CD14-positive monocyte (primary cell): ENCODE results near the gene FRAS1. TPM values are rescaled to one million over a fixed set of nuclear protein-coding genes. Genes with fewer than 3 reads are reported as not detected.

ENCODE experiments used
- DNase-seq, 3 donors: peaks; one replicate each; pipeline ENCODE4 v3.0.0-alpha.2; 2011 to 2022
- H2AFZ ChIP-seq: 2 replicates; pipeline ENCODE4 v1.6.0; 2012; ENCODE audit warnings: mild to moderate bottlenecking, low read depth, low read length, inconsistent platforms; ENCODE audit not compliant: insufficient read depth, poor library complexity, severe bottlenecking
- H3K27ac ChIP-seq, 2 donors: 1 replicate in 1 of 2; 2 replicates in 1 of 2; pipeline ENCODE4 v1.5.1; 2012 to 2013; ENCODE audit warnings: low read length in 2 of 2, control low read depth in 1 of 2, inconsistent platforms in 1 of 2, low read depth in 1 of 2, mild to moderate bottlenecking in 1 of 2
- H3K27me3 ChIP-seq, 2 donors: one replicate each; pipeline versions ENCODE4 v1.6.0 to v1.6.1; 2011 to 2013; ENCODE audit warnings: low read length in 2 of 2; ENCODE audit not compliant: control insufficient read depth in 2 of 2, insufficient read depth in 2 of 2
- H3K36me3 ChIP-seq, 2 donors: replicated peaks in 1 of 2; 1 replicate in 1 of 2; 2 replicates in 1 of 2; pipeline versions ENCODE4 v1.5.1 to v1.6.1; 2012 to 2013; ENCODE audit warnings: low read length in 2 of 2, control low read depth in 1 of 2, inconsistent platforms in 1 of 2, mild to moderate bottlenecking in 1 of 2; ENCODE audit not compliant: insufficient read depth in 2 of 2, control insufficient read depth in 1 of 2
- H3K4me1 ChIP-seq, 2 donors: 1 replicate in 1 of 2; 2 replicates in 1 of 2; pipeline versions ENCODE4 v1.5.1 to v1.6.1; 2012 to 2013; ENCODE audit warnings: low read length in 2 of 2, control low read depth in 1 of 2, inconsistent platforms in 1 of 2, mild to moderate bottlenecking in 1 of 2, moderate library complexity in 1 of 2; ENCODE audit not compliant: insufficient read depth in 2 of 2, control insufficient read depth in 1 of 2
- H3K4me2 ChIP-seq: replicated peaks from 2 replicates; pipeline ENCODE3; 2012; ENCODE audit warnings: low read length, moderate library complexity, mild to moderate bottlenecking; ENCODE audit not compliant: poor library complexity, severe bottlenecking; ENCODE audit errors: extremely low read depth
- H3K4me3 ChIP-seq, 3 experiments: fragments of 200-600 bp in 1 of 3; sonication (generic) in 1 of 3; replicated peaks in 1 of 3; 1 replicate in 2 of 3; 2 replicates in 1 of 3; pipeline ENCODE4 v1.5.1; 2011 to 2013; ENCODE audit warnings: low read length in 3 of 3, mild to moderate bottlenecking in 3 of 3, control low read depth in 2 of 3, low read depth in 2 of 3, inconsistent platforms in 1 of 3, moderate library complexity in 1 of 3
- H3K79me2 ChIP-seq: 2 replicates; pipeline ENCODE4 v1.6.0; 2012; ENCODE audit warnings: mild to moderate bottlenecking, control low read depth, inconsistent platforms, low read length, moderate library complexity; ENCODE audit not compliant: insufficient read depth
- H3K9ac ChIP-seq: 2 replicates; pipeline ENCODE4 v1.6.0; 2017; ENCODE audit warnings: low read length, mild to moderate bottlenecking; ENCODE audit not compliant: insufficient read depth, poor library complexity, severe bottlenecking
- H3K9me3 ChIP-seq, 2 donors: replicated peaks in 1 of 2; 1 replicate in 1 of 2; 2 replicates in 1 of 2; pipeline versions ENCODE4 v1.5.1 to v1.6.1; 2012 to 2013; ENCODE audit warnings: low read length in 2 of 2, control low read depth in 1 of 2; ENCODE audit not compliant: control insufficient read depth in 1 of 2, insufficient read depth in 1 of 2
- H4K20me1 ChIP-seq: 2 replicates; pipeline ENCODE4 v1.6.0; 2012; ENCODE audit warnings: mild to moderate bottlenecking, low read length, control low read depth, moderate library complexity; ENCODE audit not compliant: insufficient read depth
- H3K27ac Mint-ChIP-seq, 7 donors: one replicate each; pipeline ENCODE4 v1.8.0; 2020; ENCODE audit warnings: mild to moderate bottlenecking in 7 of 7, mixed read lengths in 7 of 7, moderate library complexity in 6 of 7, inconsistent platforms in 2 of 7
- H3K27me3 Mint-ChIP-seq, 3 donors: one replicate each; pipeline ENCODE4 v1.8.0; 2021 to 2022; ENCODE audit warnings: low read depth in 3 of 3, mild to moderate bottlenecking in 3 of 3, mixed read lengths in 3 of 3, moderate library complexity in 3 of 3, inconsistent platforms in 1 of 3
- H3K36me3 Mint-ChIP-seq, 2 donors: one replicate each; pipeline ENCODE4 v1.8.0; 2020; ENCODE audit warnings: mixed read lengths in 2 of 2, inconsistent platforms in 1 of 2, mild to moderate bottlenecking in 1 of 2
- H3K4me1 Mint-ChIP-seq: one replicate; pipeline ENCODE4 v1.8.0; 2020; ENCODE audit warnings: mild to moderate bottlenecking, mixed read lengths
- H3K4me3 Mint-ChIP-seq, 2 donors: one replicate each; pipeline ENCODE4 v1.8.0; 2020; ENCODE audit warnings: mild to moderate bottlenecking in 2 of 2, mixed read lengths in 2 of 2, moderate library complexity in 1 of 2
- H3K9me3 Mint-ChIP-seq, 7 donors: one replicate each; pipeline ENCODE4 v1.8.0; 2020 to 2022; ENCODE audit warnings: mixed read lengths in 7 of 7, mild to moderate bottlenecking in 6 of 7, moderate library complexity in 6 of 7, inconsistent platforms in 2 of 7
- CTCF ChIP-seq: fragments of 200-600 bp; IDR thresholded peaks from one replicate; pipeline ENCODE4 v1.8.0; 2022; ENCODE audit warnings: antibody characterized with exemption, mild to moderate bottlenecking
- WGBS: methylation state at CpG from one replicate; pipeline ENCODE4 v1.1.5; 2013; ENCODE audit warnings: missing lambda C conversion rate; ENCODE audit not compliant: insufficient coverage; 5-methylcytosine and 5-hydroxymethylcytosine counted together
- intact Hi-C, 2 donors: fragments of 100-400 bp; cut with micrococcal nuclease; formaldehyde crosslinking; loops; one replicate each; pipeline versions ENCODE4 v1.15.0 to v1.15.1; 2023
- polyA plus RNA-seq, 3 donors: library from polyadenylated mRNA; depleted of rRNA in 1 of 3; unstranded in 2 of 3; stranded (reverse) in 1 of 3; fragments of 300-500 nt in 2 of 3; fragments of >200 nt in 1 of 3; fragmentation: Illumina TruSeq in 2 of 3; gene quantifications; 1 replicate in 2 of 3; 2 replicates in 1 of 3; pipeline ENCODE4 v1.2.3, GENCODE V29; 2012 to 2021

FRAS1 gene
- polyA plus RNA-seq, 3 donors: not detected

GRCh38 chr4:78451407-78451806 is 394.3 kb downstream of the FRAS1 start:
- DNase-seq: no peak
- no peaks in the 10 kb centered on the region for H3K4me1 ChIP-seq
- Mint-ChIP-seq H3K36me3 (no peaks in the 10 kb centered on the region), H3K9me3 (peaks cover 0 to 3% (median 0%) of the 10 kb centered on the region in 7 donors), H3K27ac (no peak overlapping the region), H3K4me3 (no peak overlapping the region), H3K27me3 (peaks cover 0 to 1% (median 0%) of the 10 kb centered on the region in 3 donors), H3K4me1 (no peaks in the 10 kb centered on the region)
- H4K20me1 ChIP-seq: no peaks in the 10 kb centered on the region
- no peak overlapping the region for H3K4me2 ChIP-seq
- H3K4me3 ChIP-seq: no peak overlapping the region
- TF ChIP-seq CTCF: no peak
- H3K36me3 ChIP-seq: no peaks in the 10 kb centered on the region
- H2AFZ ChIP-seq: no peak overlapping the region
- H3K9me3 ChIP-seq: no peaks in the 10 kb centered on the region
- H3K27ac ChIP-seq: no peak overlapping the region
- H3K27me3 ChIP-seq: no peaks in the 10 kb centered on the region
- H3K9ac ChIP-seq: no peak overlapping the region
- intact Hi-C loops: no loop called here
- no peaks in the 10 kb centered on the region for H3K79me2 ChIP-seq
- WGBS: no CpG with 5 or more reads among the region's 3 CpGs

- WGBS: 100% methylated on average over 3 of the region's 3 CpGs
Observed at GRCh38 chr4:78454016-78454415, 396.9 kb downstream of the FRAS1 start.

More at GRCh38 chr4:78454016-78454415, 396.9 kb downstream of the FRAS1 start:
- H3K4me1 ChIP-seq: no peaks in the 10 kb centered on the region
- no peak overlapping the region for H2AFZ ChIP-seq
- H3K4me2 ChIP-seq: no peak overlapping the region
- no peaks in the 10 kb centered on the region for H3K79me2 ChIP-seq
- intact Hi-C loops: no loop called here
- no peak overlapping the region for H3K4me3 ChIP-seq
- Mint-ChIP-seq H3K36me3 (no peaks in the 10 kb centered on the region), H3K4me1 (no peaks in the 10 kb centered on the region), H3K27ac (no peak overlapping the region), H3K9me3 (peaks cover 0 to 3% (median 0%) of the 10 kb centered on the region in 7 donors), H3K4me3 (no peak overlapping the region), H3K27me3 (peaks cover 0 to 1% (median 0%) of the 10 kb centered on the region in 3 donors)
- H3K36me3 ChIP-seq: no peaks in the 10 kb centered on the region
- H3K27me3 ChIP-seq: no peaks in the 10 kb centered on the region
- DNase-seq: no peak
- no peaks in the 10 kb centered on the region for H3K9me3 ChIP-seq
- no peak overlapping the region for H3K27ac ChIP-seq
- no peaks in the 10 kb centered on the region for H4K20me1 ChIP-seq
- no peak overlapping the region for H3K9ac ChIP-seq
- TF ChIP-seq CTCF: no peak
